Activated CD8-positive, alpha-beta memory T cell treated with anti-CD3 and anti-CD28 coated beads for 4 hours (primary cell): Measurements from ENCODE around the gene SNIP1.
A peak's percentile ranks its signal among the peaks of the same experiment; 100 is the strongest.
"Not testable (repeated sequence)": the region's sequence is repeated elsewhere in the genome, so short reads cannot be mapped to it uniquely, and the experiment has no call there.

Source experiments
- DNase-seq, 2 donors: peaks; one replicate each; pipeline ENCODE4 v3.0.0-alpha.2; 2020; ENCODE audit warnings: low read depth in 2 of 2

The SNIP1 gene

DNA sequence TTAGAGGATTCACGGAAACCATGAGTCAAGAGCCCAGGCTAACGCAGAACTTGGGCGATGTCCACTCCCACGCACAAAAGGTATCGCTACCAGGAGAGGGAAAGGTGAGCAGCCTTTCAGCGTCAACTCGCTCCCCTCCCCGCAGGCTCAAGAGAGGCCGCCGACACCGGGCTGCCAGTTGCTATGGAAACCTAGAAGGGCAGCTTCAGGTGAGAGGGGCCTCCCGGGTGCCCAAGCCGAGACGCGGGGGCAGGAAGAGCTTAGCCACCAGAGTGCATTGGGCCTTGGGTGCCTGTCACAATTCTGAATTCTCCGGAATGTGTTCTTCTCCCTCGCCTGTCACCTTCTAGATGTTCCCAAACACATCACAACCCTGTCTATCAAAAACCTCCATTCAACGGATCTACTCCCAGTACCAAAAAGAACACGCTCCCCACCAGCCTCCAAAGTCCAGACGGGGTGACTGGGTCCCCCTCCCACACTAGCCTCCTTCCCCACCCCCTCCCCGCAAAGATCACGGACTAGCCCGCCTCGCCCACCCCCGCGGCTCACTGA is 40.2 kb downstream of the SNIP1 start:
- peak; percentile 38 to 65 for DNase-seq

DNA sequence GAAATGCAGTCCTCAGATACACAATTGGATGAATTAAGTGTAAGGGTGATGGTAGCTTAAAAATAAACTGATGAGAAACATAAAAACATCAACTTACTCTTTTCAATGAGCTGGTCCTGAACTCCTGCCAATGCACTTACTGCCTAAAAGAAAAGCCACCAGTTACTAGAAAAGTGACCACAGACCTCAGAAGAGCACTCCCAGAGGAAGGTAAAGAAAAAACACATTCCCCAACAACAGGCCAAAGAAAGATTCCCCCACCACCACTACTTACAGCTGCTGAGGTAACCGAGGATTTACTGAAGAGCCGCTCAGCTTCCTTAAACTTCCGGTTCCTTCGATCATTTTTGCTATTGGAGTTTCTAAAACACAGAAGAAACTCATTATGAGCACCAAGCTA is 44.9 kb downstream of the SNIP1 start:
- no peak for DNase-seq

DNA sequence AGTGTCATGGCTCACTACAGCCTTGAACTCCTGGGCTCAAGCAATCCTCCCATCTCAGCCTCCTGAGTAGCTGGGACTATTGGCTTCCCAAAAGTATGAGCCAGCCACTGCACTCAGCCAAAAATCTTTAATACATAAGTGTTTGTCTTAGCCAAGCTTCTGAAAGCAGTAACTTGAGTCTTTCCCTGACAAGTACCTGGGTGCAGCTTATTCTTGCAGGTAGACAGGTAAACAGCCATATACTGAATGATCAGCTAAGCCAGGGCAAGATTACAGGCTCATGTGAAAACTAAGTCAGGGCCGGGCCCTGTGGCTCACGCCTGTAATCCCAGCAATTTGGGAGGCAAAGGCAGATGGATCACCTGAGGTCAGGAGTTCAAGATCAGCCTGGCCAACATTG is 47.4 kb downstream of the SNIP1 start:
- DNase-seq, result no peak

DNA sequence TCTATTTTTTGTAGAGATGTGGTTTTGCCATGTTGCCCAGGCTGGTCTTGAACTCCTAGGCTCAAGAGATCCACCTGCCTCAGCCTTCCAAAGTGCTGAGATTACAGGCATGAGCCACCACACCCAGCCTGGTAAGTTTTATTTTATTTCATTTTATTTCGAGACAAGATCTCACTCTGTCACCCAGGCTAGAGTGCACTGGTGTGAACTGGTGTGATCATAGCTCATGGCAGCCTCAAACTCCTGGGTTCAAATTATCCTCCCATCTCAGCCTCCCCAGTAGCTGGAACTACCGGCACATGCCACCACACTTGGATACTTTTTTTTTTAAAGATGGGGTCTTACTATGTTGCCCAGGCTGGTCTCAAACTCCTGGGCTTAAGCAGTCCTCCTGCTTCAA is 51.3 kb downstream of the SNIP1 start:
- DNase-seq, result not testable (repeated sequence)

DNA sequence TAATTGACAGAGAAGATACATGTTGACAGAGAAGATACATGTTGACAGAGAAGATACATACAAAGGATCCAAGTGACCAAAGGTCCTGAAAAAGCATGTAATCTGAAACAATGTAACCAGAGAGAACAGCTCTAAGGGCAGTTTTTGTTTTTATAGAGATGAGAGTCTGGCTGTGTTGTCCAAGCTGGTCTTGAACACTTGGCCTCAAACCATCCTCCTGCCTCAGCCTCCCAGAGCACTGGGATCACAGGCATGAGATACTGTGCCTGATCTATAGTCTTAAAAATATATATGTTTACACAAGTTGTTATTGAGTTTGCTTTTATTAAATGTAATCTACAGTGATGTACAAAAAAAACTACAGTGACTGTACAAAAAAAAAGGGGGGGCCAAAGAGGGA is 52.0 kb downstream of the SNIP1 start:
- DNase-seq, result no peak

DNA sequence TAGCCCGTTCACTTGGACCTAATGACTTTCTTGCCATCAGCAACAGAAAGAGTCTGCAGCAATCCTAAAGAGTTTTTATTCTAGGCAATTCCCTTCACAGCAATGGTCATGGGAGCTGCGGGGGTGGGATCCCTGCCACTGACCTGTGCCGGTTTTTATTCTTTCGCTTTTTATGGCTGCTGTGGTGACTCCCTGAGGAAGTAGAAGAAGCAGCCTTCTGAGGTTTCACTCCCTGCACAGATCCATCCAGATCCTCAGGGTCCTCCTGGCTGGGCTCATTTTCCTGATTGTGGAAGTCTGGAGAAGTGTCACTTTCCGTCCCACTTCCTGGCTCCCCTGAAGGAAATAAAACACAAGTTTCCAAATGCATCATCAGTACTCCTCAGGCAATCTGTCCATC is 52.4 kb downstream of the SNIP1 start:
- no peak for DNase-seq

DNA sequence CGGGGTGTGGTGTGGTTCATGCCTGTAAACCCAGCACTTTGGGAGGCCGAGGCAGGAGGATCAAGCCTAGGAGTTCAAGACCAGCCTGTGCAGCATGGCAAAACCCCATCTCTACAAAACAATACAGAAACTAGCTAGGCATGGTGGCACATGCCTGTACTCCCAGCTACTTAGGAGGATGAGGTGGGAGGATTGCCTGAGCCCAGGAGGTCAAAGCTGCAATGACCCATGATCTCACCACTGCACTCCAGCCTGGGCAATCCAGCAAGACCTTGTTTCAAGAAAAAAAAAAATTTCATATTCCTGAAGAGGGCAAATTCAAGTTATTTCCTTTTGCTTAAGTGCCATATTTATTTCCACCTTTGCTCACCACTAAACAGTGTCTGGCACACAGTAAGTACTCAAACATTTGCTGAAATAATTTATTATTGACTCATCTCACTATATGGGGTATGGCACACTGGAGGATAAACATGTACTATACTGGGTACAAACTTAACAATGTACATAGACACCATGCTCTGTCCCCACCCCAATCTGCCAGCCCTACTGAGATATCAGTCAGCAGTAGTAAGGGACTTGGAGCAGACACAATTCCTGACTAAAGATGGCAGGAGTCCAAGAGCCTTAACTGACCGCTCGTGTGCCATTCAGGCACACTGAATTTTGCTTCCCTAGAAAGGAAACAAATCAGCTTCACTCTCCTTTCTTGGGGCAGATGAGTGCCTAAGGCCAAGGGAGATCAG is 55.0 kb downstream of the SNIP1 start:
- no peak for DNase-seq

DNA sequence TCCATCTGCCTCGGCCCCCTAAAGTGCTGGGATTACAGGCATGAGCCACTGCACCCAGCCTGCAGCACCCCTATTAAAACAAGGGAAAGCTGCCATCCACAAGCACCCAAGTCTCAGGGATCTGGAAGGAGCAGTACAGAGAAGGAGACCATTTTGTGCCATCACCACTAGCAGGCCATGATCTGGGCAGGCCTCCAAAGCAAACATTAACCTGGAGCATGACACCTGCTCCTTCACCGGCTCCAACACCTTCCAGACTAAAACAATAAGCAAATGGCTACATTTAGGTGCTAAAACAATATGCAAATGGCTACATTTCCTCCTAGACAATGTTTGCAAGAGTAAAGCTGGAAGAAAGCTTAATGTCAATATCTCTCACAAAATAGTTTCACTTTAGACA is 56.3 kb downstream of the SNIP1 start:
- no peak for DNase-seq

DNA sequence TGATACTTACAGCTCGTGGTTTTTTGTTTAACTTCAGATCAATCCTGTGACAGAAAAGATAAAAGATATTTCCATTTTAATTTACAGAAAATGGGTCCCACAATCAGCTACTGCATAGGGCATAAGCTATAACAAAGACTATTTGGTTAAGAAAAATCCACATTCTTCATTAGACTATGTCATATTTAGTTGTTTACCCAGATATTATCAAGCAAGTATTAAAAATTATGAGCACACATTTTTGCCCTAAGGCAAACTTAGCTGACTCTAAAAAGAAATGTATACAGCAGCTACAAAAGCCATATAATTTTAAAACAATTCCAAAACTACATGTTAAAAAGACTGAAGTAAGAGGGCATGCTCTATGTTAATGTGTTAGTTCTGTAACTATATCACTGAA is 58.2 kb downstream of the SNIP1 start:
- no peak for DNase-seq

DNA sequence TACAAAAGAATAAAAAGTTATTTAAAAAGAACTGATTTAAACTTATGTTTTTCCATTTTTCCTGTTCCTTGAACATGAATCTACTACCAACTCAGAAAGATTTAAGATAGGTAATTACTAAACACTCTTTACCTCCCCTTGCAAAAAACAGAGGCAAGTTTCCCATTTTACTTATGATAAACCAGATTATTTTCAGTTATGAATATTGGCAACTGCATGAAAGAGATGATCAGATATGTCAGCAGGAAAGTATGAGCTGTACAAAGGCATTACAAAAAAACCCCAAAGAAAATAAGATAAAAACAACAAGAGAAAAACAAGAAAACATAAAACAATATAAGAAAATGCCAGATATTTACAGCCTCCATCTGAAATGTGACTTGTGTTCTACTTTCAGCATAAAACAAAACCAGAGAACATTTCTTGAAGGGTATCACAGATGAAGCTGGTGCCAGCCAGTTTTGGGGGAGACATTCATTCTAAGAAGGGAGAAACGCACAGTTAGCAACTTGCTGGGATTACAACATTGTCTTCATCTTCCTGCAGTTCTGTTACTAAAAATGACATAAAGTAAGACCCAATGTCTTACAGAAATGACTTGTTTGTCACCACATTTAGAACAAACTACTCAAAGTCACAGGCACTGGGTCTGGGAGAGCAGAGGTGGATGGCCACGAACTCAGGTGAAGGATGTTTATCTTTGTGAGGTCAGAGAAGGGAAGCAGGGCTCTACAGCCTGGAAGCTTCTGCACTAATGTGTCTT is 60.6 kb downstream of the SNIP1 start:
- no peak for DNase-seq

DNA sequence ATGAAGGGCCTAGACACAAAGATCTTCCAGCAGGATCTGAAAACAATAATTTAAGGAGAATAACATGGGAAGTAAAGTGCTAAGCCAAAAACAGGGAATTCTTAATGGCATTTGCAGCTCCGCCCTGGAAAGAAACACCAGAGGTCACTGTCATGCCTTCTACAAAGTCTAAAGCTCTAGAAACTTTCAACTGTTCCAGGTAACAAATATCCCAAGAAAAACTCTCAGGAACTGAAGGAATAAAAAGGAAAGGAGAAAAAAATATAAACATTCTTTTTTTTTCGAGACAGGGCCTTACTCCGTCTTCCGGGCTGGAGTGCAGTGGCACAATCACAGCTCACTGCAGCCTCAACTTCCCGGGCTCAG is 66.5 kb downstream of the SNIP1 start:
- no peak for DNase-seq

DNA sequence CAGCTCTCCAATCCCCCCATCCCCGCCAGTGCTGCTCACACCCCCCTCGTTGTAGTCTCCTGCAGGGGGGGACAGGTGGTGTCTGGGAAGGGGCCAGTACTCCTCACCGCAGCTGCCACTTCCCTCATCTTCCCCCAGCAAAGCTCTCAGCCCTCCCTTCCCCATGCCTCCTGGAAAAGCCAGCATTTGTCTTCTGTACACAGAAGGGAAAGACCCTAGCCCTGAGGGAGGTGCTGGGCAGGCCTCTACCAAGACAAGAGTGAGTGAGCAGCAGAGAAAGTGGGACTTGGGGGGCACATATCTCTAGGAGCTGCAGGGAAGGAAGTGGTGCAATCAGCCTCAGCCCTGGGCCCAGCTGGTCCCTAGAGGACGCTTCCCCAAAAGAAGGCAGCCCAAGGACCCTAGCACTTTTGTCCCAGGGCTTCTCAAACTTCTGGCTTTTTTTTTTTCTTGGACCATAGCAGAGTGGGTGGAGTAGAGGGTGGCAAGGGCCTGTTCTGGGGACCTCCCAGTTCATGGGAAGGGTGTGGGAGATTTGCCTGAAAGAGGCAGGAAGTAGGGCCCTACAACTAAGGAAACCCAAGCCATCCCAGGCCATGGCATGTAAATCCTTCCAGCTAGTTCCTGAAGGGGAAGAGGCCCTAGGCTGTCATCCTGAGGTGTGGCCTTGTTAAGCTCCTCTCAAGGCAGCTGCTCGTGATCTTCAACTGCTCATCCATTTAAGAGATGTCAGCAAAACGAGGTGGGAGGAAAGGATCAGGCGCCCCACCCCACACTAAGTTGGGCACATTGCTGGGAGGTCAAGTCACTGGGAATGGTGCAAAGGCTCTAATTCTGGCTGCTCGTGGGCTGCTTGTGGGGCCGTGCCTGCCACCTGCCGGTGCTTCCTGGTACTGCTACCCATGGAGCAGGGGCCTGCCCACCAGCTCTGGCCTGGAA is 67.1 kb downstream of the SNIP1 start:
- peak; percentile 50 to 60 for DNase-seq

DNA sequence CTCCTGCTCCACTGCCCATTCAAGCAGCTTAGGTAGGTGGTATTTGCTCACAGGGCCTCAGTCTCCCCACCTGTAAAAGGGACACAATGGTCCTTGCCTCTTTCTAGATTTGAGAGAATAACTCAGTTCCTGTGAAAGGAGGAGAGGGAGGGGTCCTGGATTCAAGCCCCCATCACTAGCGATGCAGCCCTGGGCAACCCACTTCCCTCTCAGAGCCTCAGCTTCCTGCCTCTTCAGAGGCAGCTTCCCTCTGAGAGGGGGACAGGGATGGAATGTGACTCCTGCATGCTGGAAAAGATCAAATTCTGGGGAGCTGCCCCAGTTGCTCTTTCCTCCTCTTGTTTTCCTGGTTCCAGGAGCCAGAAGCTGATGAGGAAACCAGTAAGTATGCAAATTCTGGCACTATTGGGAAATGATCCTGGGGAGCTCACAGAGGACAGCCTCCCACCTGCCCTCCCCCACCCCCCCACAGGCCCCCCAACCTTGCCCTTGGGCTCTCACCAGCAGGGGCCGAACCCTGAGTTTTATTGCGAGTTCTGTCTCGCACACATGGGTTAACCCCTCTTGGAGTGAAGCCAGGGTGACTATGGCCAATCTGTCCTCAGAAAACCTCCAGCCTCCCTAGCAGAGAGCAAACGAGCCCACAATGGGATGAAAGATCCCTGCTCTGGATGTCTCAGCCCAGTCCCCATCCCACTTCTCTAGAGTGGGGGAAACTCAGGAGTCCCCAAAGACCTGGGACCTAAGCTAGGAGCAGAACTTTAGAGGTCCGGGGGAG is 68.0 kb downstream of the SNIP1 start:
- no peak for DNase-seq
